ENCODE data around the gene GLP1R.

The GLP1R gene

DNA sequence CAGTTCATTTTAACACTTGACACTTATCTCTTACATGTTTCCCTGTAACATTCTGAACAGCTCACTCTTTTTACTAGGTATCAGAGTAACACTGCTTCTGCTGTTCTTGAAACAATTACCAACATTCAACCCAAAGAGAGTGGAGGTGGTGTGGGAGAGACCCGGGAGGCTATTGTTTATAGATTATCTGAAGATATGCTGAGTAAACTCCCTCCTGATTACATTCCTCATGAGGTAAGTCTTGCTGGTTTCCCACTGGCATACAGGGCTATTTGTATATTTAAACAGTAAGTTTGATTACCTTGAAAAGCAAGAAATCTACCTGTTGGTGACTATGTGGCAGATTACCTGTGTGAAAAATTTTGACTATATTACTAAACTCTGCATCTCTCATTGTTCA is 39.8 kb upstream of the GLP1R start:
- Histone ChIP-seq H3K4me2 (ENCODE audit: low read length) (no peak overlapping the region), H2AFZ (ENCODE audit: low read length) (no peak overlapping the region), H3K4me1 (ENCODE audit: insufficient read depth, low read length, severe bottlenecking) (no peaks in the 10 kb centered on the region), H3K4me3 (ENCODE audit: low read depth, low read length, poor library complexity, severe bottlenecking) (no peak overlapping the region), H4K20me1 (ENCODE audit: insufficient read depth, low read length) (no peaks in the 10 kb centered on the region), H3K9ac (ENCODE audit: low read length) (no peak overlapping the region), H3K79me2 (ENCODE audit: insufficient read depth, low read length) (no peaks in the 10 kb centered on the region), H3K27ac (ENCODE audit: low read depth, low read length, poor library complexity, severe bottlenecking) (no peak overlapping the region), H3K27me3 (ENCODE audit: insufficient read depth, low read length) (no peaks in the 10 kb centered on the region), H3K9me3 (ENCODE audit: low read length) (no peaks in the 10 kb centered on the region), H3K9me2 (ENCODE audit: low read depth, low read length) (no peaks in the 10 kb centered on the region), H3F3A (ENCODE audit: insufficient read depth, low read length) (no peaks in the 10 kb centered on the region), H3K36me3 (ENCODE audit: insufficient read depth, low read length) (no peaks in the 10 kb centered on the region)
- TF ChIP-seq, protein P1, sequence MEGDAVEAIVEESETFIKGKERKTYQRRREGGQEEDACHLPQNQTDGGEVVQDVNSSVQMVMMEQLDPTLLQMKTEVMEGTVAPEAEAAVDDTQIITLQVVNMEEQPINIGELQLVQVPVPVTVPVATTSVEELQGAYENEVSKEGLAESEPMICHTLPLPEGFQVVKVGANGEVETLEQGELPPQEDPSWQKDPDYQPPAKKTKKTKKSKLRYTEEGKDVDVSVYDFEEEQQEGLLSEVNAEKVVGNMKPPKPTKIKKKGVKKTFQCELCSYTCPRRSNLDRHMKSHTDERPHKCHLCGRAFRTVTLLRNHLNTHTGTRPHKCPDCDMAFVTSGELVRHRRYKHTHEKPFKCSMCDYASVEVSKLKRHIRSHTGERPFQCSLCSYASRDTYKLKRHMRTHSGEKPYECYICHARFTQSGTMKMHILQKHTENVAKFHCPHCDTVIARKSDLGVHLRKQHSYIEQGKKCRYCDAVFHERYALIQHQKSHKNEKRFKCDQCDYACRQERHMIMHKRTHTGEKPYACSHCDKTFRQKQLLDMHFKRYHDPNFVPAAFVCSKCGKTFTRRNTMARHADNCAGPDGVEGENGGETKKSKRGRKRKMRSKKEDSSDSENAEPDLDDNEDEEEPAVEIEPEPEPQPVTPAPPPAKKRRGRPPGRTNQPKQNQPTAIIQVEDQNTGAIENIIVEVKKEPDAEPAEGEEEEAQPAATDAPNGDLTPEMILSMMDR (IDR thresholded peaks at IDR 0.05; ENCODE audit: low read length): no peak
- no peak for TF ChIP-seq EZH2 (IDR thresholded peaks at IDR 0.05; ENCODE audit: borderline replicate concordance, low read length)

DNA sequence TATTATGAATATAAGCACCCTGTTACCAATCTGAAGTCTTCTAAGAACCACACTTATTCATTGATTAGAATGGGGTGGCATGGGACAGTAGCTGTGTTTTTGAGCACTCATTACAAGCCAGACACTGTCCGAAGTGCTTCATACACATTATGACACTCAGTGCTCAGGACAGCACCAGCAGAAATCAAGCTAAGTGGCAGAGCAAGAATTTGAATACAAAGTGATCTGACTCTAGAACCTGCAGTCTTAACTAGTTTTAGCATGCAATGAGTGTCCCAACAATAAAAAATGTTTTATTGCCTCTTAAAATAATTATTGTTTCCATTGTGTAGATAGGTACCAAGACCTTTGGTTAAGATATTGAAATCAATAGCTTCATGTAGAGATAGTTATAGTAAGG is 39.1 kb upstream of the GLP1R start:
- no peak overlapping the region for H3K4me2 ChIP-seq (ENCODE audit: low read length)
- no peaks in the 10 kb centered on the region for H4K20me1 ChIP-seq (ENCODE audit: insufficient read depth, low read length)
- H3K4me1 ChIP-seq (ENCODE audit: insufficient read depth, low read length, severe bottlenecking): no peaks in the 10 kb centered on the region
- H3K27me3 ChIP-seq (ENCODE audit: insufficient read depth, low read length): no peaks in the 10 kb centered on the region
- no peak overlapping the region for H3K9ac ChIP-seq (ENCODE audit: low read length)
- H3K9me3 ChIP-seq (ENCODE audit: low read length): no peaks in the 10 kb centered on the region
- H3K27ac ChIP-seq (ENCODE audit: low read depth, low read length, poor library complexity, severe bottlenecking): no peak overlapping the region
- TF ChIP-seq, protein P1 (IDR thresholded peaks at IDR 0.05; ENCODE audit: low read length): no peak
- no peak for TF ChIP-seq EZH2 (IDR thresholded peaks at IDR 0.05; ENCODE audit: borderline replicate concordance, low read length)
- H3K9me2 ChIP-seq (ENCODE audit: low read depth, low read length): no peaks in the 10 kb centered on the region
- no peaks in the 10 kb centered on the region for H3F3A ChIP-seq (ENCODE audit: insufficient read depth, low read length)
- no peak overlapping the region for H3K4me3 ChIP-seq (ENCODE audit: low read depth, low read length, poor library complexity, severe bottlenecking)
- H2AFZ ChIP-seq (ENCODE audit: low read length): no peak overlapping the region
- H3K36me3 ChIP-seq (ENCODE audit: insufficient read depth, low read length): no peaks in the 10 kb centered on the region
- no peaks in the 10 kb centered on the region for H3K79me2 ChIP-seq (ENCODE audit: insufficient read depth, low read length)

DNA sequence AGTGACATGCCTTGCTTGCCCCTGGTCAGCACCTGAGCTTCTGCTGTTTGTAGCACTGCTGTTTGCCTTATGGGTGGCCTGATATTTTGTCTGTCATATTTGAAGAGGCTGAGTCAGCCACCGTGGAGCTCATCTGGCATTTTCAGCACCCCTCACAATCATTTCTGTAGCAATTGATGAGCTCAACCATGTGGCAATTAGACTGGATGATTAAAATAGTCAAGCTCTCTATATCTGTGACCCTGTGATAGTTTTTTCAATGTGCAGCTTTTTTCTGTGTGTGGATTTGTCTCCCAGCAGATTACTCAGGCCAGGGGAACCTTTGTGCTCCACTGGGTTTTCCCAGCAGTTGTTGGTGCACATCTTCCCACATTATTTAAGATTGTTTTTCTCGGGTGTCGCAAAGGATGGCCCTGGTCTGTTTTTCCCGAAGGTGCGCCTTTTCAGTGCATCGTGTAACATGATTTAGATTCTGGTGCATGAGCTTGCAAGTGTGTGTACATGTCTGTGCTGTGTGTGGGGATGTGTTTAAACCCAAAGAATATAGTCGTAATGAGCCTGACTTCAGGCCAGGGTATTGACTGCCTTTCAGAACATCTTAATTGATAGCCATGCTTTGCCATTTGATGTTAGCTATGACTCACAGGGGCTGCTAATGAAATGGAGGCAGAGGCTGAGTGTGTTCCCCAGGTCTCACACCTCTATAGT is 31.6 kb upstream of the GLP1R start:
- Histone ChIP-seq H2AFZ (ENCODE audit: low read length) (no peak overlapping the region), H3K27me3 (ENCODE audit: insufficient read depth, low read length) (no peaks in the 10 kb centered on the region), H3K9me3 (ENCODE audit: low read length) (no peaks in the 10 kb centered on the region), H3K4me3 (ENCODE audit: low read depth, low read length, poor library complexity, severe bottlenecking) (no peak overlapping the region), H3K27ac (ENCODE audit: low read depth, low read length, poor library complexity, severe bottlenecking) (no peak overlapping the region), H3K79me2 (ENCODE audit: insufficient read depth, low read length) (no peaks in the 10 kb centered on the region), H3F3A (ENCODE audit: insufficient read depth, low read length) (no peaks in the 10 kb centered on the region), H4K20me1 (ENCODE audit: insufficient read depth, low read length) (no peaks in the 10 kb centered on the region), H3K9ac (ENCODE audit: low read length) (no peak overlapping the region), H3K4me2 (ENCODE audit: low read length) (no peak overlapping the region), H3K36me3 (ENCODE audit: insufficient read depth, low read length) (no peaks in the 10 kb centered on the region), H3K4me1 (ENCODE audit: insufficient read depth, low read length, severe bottlenecking) (no peaks in the 10 kb centered on the region), H3K9me2 (ENCODE audit: low read depth, low read length) (no peaks in the 10 kb centered on the region)
- no peak for TF ChIP-seq EZH2 (IDR thresholded peaks at IDR 0.05; ENCODE audit: borderline replicate concordance, low read length)
- TF ChIP-seq, protein P1 (IDR thresholded peaks at IDR 0.05; ENCODE audit: low read length): no peak

Data from OCI-LY1 (cell line).